ENCODE measurements around the gene KRTAP4-6. TPM values are rescaled to one million over a fixed set of nuclear protein-coding genes. Genes with fewer than 3 reads are reported as not detected.
"Not testable (repeated sequence)": the region's sequence is repeated elsewhere in the genome, so short reads cannot be mapped to it uniquely, and the experiment has no call there.

Gene KRTAP4-6
- total RNA-seq, 1 donor from 2014 or later = not detected

DNA sequence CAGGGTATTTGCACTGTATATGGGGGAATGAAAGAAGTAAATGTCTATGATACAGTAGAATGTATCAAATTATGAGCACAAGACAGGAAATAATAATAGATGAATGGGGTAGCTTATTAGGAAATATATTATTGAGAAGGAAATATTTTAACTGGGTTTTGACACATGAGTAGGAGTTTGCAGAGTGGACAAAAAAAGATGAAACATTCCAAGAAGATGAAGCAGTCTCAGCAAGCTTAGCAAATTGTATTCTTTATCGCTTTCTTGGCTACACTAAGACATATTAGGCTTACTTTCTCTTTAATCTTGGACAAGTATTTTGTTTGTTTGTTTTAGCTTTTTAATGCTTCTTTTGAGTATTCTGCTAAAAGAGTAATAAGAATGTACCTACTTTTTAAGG is 36.4 kb downstream of the KRTAP4-6 start:
- H3K27me3 Mint-ChIP-seq = peaks cover 8% of the 10 kb centered on the region
- TF ChIP-seq, protein P1, sequence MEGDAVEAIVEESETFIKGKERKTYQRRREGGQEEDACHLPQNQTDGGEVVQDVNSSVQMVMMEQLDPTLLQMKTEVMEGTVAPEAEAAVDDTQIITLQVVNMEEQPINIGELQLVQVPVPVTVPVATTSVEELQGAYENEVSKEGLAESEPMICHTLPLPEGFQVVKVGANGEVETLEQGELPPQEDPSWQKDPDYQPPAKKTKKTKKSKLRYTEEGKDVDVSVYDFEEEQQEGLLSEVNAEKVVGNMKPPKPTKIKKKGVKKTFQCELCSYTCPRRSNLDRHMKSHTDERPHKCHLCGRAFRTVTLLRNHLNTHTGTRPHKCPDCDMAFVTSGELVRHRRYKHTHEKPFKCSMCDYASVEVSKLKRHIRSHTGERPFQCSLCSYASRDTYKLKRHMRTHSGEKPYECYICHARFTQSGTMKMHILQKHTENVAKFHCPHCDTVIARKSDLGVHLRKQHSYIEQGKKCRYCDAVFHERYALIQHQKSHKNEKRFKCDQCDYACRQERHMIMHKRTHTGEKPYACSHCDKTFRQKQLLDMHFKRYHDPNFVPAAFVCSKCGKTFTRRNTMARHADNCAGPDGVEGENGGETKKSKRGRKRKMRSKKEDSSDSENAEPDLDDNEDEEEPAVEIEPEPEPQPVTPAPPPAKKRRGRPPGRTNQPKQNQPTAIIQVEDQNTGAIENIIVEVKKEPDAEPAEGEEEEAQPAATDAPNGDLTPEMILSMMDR (IDR thresholded peaks at IDR 0.05; ENCODE audit: unreplicated experiment) = no peak
- H3K4me3 Mint-ChIP-seq (ENCODE audit: low read depth) = no peak overlapping the region
- H3K4me1 Mint-ChIP-seq (ENCODE audit: low read depth) = peaks cover 6% of the 10 kb centered on the region
- no peak overlapping the region for H3K27ac Mint-ChIP-seq
- H3K9me3 Mint-ChIP-seq (ENCODE audit: low read depth) = peaks cover 4% of the 10 kb centered on the region
- no peak for DNase-seq (ENCODE audit: low spot score, unreplicated experiment)
- no peaks in the 10 kb centered on the region for H3K36me3 Mint-ChIP-seq (ENCODE audit: insufficient read depth)

DNA sequence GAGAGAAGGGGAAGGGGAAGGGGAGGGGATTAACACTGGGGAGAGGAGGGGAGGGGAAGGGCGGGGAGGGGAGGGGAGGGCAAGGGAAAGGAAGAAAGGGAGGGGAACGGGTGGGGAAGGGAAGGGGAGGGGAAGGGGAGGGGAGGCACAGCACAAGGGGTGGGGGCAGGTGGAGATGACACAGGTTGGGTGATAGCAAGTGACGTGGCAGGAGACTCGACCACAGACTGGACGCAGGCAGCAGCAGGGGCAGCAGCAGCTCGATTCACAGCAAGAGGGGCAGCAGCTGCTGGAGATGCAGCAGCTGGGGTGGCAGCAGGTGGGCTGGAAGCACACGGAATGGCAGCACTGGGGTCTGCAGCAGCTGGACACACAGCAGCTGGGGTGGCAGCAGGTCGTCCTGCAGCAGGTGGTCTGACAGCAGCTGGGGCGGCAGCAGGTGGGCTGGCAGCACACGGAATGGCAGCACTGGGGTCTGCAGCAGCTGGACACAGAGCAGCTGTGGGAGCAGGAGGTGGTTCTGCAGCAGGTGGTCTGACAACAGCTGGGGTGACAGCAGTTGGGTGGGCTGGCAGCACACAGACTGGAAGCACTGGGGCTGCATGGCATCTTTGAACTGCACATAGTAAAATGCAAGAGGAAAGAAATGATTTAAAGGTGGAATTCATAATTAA is 38.6 kb downstream of the KRTAP4-6 start, which contains the start of gene KRTAP4-16:
Gene KRTAP4-16, minus strand, starts transcription at position 624 of the 674 bp plus-strand sequence. Its CDS starts 0 bp downstream, at position 624.
- no peaks in the 10 kb centered on the region for H3K9me3 Mint-ChIP-seq (ENCODE audit: low read depth)

DNA sequence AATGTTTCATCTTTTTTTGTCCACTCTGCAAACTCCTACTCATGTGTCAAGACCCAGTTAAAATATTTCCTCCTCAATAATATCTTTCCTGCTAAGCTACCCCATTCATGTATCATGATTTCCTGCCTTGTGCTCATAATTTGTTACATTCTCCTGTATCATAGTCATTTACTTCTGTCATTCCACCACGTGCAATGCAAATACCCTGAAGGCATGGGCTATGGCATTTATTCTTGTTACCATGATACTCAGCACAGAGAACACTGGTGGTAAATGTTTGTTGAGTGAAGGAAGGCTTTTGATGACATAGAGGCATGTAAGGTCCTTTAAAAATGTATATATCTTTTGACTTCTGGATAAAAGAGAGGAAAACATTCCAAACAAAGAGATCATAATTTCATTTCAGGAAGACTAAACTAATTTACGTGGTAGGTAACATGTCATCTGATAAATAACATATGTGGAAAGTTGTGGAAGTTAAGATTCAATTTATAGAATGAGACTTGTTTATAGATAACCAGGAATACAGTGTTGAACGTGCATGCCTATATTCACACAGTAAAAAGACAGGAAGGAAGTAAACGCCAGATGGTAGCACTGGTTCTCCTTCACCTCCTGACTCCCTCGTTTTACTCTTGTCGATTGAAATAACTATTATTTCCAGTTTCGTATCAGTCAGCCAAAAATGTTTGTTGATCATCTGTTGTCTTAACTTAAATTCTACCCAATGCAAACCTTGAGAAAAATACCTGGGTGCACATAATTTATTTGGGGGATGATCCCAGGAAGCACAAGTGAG is 40.5 kb downstream of the KRTAP4-6 start:
- H3K4me1 Mint-ChIP-seq (ENCODE audit: low read depth) = peaks cover 14% of the 10 kb centered on the region

More for the DNA sequence above, 38.6 kb downstream of the KRTAP4-6 start, which contains the start of gene KRTAP4-16:
- Mint-ChIP-seq H3K4me1 (ENCODE audit: low read depth) (peaks cover 1% of the 10 kb centered on the region), H3K4me3 (ENCODE audit: low read depth) (no peak within 1 kb of the TSS), H3K36me3 (ENCODE audit: insufficient read depth) (no peaks in the 10 kb centered on the region), H3K27ac (no peak within 1 kb of the TSS), H3K27me3 (peaks cover 13% of the 10 kb centered on the region)
- TF ChIP-seq, protein P1 (IDR thresholded peaks at IDR 0.05; ENCODE audit: unreplicated experiment) = no peak
- DNase-seq (ENCODE audit: low spot score, unreplicated experiment) = no peak

DNA sequence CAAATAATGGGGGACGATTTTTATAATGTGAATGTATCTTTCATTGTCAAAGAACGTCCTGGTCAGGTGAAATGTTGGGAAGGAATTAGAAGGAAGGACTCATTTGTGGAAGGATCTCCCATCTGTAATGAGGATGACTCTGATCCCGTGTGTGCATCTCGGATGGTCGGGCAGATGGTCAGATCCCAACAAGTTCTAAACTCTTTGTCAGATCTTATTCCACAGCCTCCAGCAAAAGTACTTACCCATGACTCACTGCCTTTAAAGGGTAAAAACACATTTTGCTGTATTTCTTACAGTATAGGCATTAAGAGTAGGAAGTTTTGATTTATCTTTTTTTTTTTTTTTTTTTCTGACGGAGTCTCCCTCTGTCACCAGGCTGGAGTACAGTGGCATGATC is 41.9 kb downstream of the KRTAP4-6 start:
- DNase-seq (ENCODE audit: low spot score, unreplicated experiment) = no peak
- TF ChIP-seq, protein P1 (IDR thresholded peaks at IDR 0.05; ENCODE audit: unreplicated experiment) = no peak
- H3K27ac Mint-ChIP-seq = no peak overlapping the region
- no peak overlapping the region for H3K4me3 Mint-ChIP-seq (ENCODE audit: low read depth)
- peaks cover 19% of the 10 kb centered on the region for H3K4me1 Mint-ChIP-seq (ENCODE audit: low read depth)
- H3K27me3 Mint-ChIP-seq = peaks cover 8% of the 10 kb centered on the region
- H3K9me3 Mint-ChIP-seq (ENCODE audit: low read depth) = no peaks in the 10 kb centered on the region
- no peaks in the 10 kb centered on the region for H3K36me3 Mint-ChIP-seq (ENCODE audit: insufficient read depth)

More for the DNA sequence above, 40.5 kb downstream of the KRTAP4-6 start:
- DNase-seq (ENCODE audit: low spot score, unreplicated experiment); H3K27me3 Mint-ChIP-seq; H3K4me3 Mint-ChIP-seq (ENCODE audit: low read depth); H3K27ac Mint-ChIP-seq; H3K36me3 Mint-ChIP-seq (ENCODE audit: insufficient read depth); H3K9me3 Mint-ChIP-seq (ENCODE audit: low read depth): not testable (repeated sequence)

- TF ChIP-seq, protein P1 (IDR thresholded peaks at IDR 0.05; ENCODE audit: unreplicated experiment) = no peak
- Mint-ChIP-seq H3K4me3 (ENCODE audit: low read depth) (no peak within 1 kb of the TSS), H3K36me3 (ENCODE audit: insufficient read depth) (no peaks in the 10 kb centered on the region), H3K27ac (no peak within 1 kb of the TSS), H3K9me3 (ENCODE audit: low read depth) (peaks cover 1% of the 10 kb centered on the region), H3K27me3 (peaks cover 8% of the 10 kb centered on the region), H3K4me1 (ENCODE audit: low read depth) (peaks cover 19% of the 10 kb centered on the region)
- no peak for DNase-seq (ENCODE audit: low spot score, unreplicated experiment)
Observed at GRCh38 chr17:41098042-41098441, 42.3 kb downstream of the KRTAP4-6 start, which contains the start of gene KRTAP4-8. Gene KRTAP4-8 (minus strand): TSS chr17:41098142. CDS start chr17:41098084, 58 bp downstream.

All from progenitor cell of endocrine pancreas (in vitro differentiated cells).